Hepatocyte (in vitro differentiated cells): Measurements from ENCODE around the gene HOXD10. TPM values are rescaled to one million over a fixed set of nuclear protein-coding genes. Genes with fewer than 3 reads are reported as not detected.

Source experiments
- DNase-seq: peaks from one replicate; pipeline ENCODE4 v3.0.0-alpha.2; 2016; ENCODE audit warnings: low spot score
- H2AFZ ChIP-seq: fragments of 200-600 bp; sonication (generic); 2 replicates; pipeline ENCODE4 v1.6.0; 2016; ENCODE audit warnings: antibody characterized with exemption, mild to moderate bottlenecking
- H3K27ac ChIP-seq: fragments of 200-600 bp; sonication (generic); 2 replicates; pipeline ENCODE4 v1.5.1; 2016; ENCODE audit warnings: mild to moderate bottlenecking
- H3K27me3 ChIP-seq: fragments of 200-600 bp; sonication (generic); 2 replicates; pipeline ENCODE4 v1.6.1; 2016
- H3K36me3 ChIP-seq: fragments of 200-600 bp; sonication (generic); replicated peaks from 2 replicates; pipeline ENCODE4 v1.5.1; 2016; ENCODE audit warnings: low read depth; ENCODE audit not compliant: insufficient read depth
- H3K4me1 ChIP-seq: fragments of 200-600 bp; sonication (generic); 2 replicates; pipeline ENCODE4 v1.5.1; 2016; ENCODE audit warnings: mild to moderate bottlenecking, moderate library complexity; ENCODE audit not compliant: insufficient read depth
- H3K4me2 ChIP-seq: fragments of 200-600 bp; sonication (generic); 2 replicates; pipeline ENCODE4 v1.6.0; 2016
- H3K4me3 ChIP-seq: fragments of 200-600 bp; sonication (generic); 2 replicates; pipeline ENCODE4 v1.5.1; 2016; ENCODE audit warnings: mild to moderate bottlenecking
- H3K79me2 ChIP-seq: fragments of 200-600 bp; sonication (generic); 2 replicates; pipeline ENCODE4 v1.6.0; 2017; ENCODE audit warnings: mild to moderate bottlenecking
- H3K9me2 ChIP-seq: fragments of 200-600 bp; sonication (generic); replicated peaks from 2 replicates; pipeline ENCODE4 v1.6.0; 2017; ENCODE audit warnings: mild to moderate bottlenecking; ENCODE audit not compliant: insufficient read depth
- H3K9me3 ChIP-seq: fragments of 200-600 bp; sonication (generic); 2 replicates; pipeline ENCODE4 v1.5.1; 2016; ENCODE audit warnings: low read depth, mild to moderate bottlenecking
- H4K20me1 ChIP-seq: fragments of 200-600 bp; sonication (generic); 2 replicates; pipeline ENCODE4 v1.6.0; 2016; ENCODE audit warnings: mild to moderate bottlenecking; ENCODE audit not compliant: insufficient read depth, poor library complexity, severe bottlenecking
- CTCF ChIP-seq: fragments of 200-600 bp; sonication (generic); IDR thresholded peaks from 2 replicates; pipeline ENCODE4 v1.5.1; 2016; ENCODE audit warnings: antibody characterized with exemption, mild to moderate bottlenecking; ENCODE audit not compliant: poor library complexity
- EZH2 ChIP-seq: fragments of 200-600 bp; sonication (generic); IDR thresholded peaks from 2 replicates; pipeline ENCODE4 v1.6.1; 2016; ENCODE audit warnings: antibody characterized with exemption, mild to moderate bottlenecking, borderline replicate concordance
- EZH2phosphoT487 ChIP-seq: fragments of 200-600 bp; sonication (generic); IDR thresholded peaks from one replicate; pipeline ENCODE4 v1.6.1; 2018; ENCODE audit warnings: antibody characterized with exemption, mild to moderate bottlenecking, low read depth, moderate library complexity; ENCODE audit not compliant: unreplicated experiment, severe bottlenecking
- WGBS: methylation state at CpG from one replicate; pipeline ENCODE4 v1.1.6; 2016; ENCODE audit warnings: low lambda C conversion rate; ENCODE audit errors: missing lambda C conversion rate; 5-methylcytosine and 5-hydroxymethylcytosine counted together
- polyA plus RNA-seq: library from polyadenylated mRNA; unstranded; fragments of >200 nt; fragmentation: Nextera tagmentation; extraction: Ambion mirVana; gene quantifications from 2 replicates; pipeline ENCODE4 v1.2.1, GENCODE V29; 2016
- total RNA-seq: library from RNA; depleted of rRNA; stranded (reverse); fragments of >200 nt; gene quantifications from 2 replicates; pipeline ENCODE4 v1.2.3, GENCODE V29; 2014

HOXD10 gene
- total and polyA plus RNA-seq, 2 experiments from 2014 or later: 5.1 to 8.5 TPM

GRCh38 chr2:176111846-176112374 is 4.7 kb upstream of the HOXD10 start:
- Histone ChIP-seq H3K36me3 (no peaks in the 10 kb centered on the region), H3K9me3 (peaks cover 3% of the 10 kb centered on the region), H3K9me2 (no peaks in the 10 kb centered on the region), H3K27me3 (peaks cover 94% of the 10 kb centered on the region), H2AFZ (no peak overlapping the region), H3K79me2 (peaks cover 66% of the 10 kb centered on the region), H3K4me1 (no peaks in the 10 kb centered on the region), H3K4me3 (no peak overlapping the region), H3K4me2 (peak overlapping the region; percentile 73), H3K27ac (no peak overlapping the region), H4K20me1 (peaks cover 63% of the 10 kb centered on the region)
- no peak for DNase-seq
- 16% methylated on average over 29 of the region's 29 CpGs for WGBS
- no peak for TF ChIP-seq CTCF
- no peak for TF ChIP-seq EZH2

GRCh38 chr2:176112375-176113302 is 3.9 kb upstream of the HOXD10 start:
- TF ChIP-seq EZH2 (no peak), CTCF (no peak), EZH2phosphoT487 (peak; percentile 44)

GRCh38 chr2:176114120-176114929 is 2.3 kb upstream of the HOXD10 start:
- peak overlapping the region; percentile 73 for H3K4me2 ChIP-seq
- H3K27me3 ChIP-seq: peaks cover 99% of the 10 kb centered on the region
- peaks cover 3% of the 10 kb centered on the region for H3K9me3 ChIP-seq
- H3K4me3 ChIP-seq: no peak overlapping the region
- H3K4me1 ChIP-seq: no peaks in the 10 kb centered on the region
- no peak for DNase-seq
- H3K79me2 ChIP-seq: peaks cover 66% of the 10 kb centered on the region
- no peaks in the 10 kb centered on the region for H3K36me3 ChIP-seq
- H2AFZ ChIP-seq: no peak overlapping the region
- H3K9me2 ChIP-seq: no peaks in the 10 kb centered on the region
- TF ChIP-seq EZH2phosphoT487: no peak
- TF ChIP-seq EZH2: no peak
- no peak for TF ChIP-seq CTCF
- no peak overlapping the region for H3K27ac ChIP-seq
- 36% methylated on average over 26 of the region's 26 CpGs for WGBS
- peaks cover 71% of the 10 kb centered on the region for H4K20me1 ChIP-seq

More at GRCh38 chr2:176112375-176113302, 3.9 kb upstream of the HOXD10 start:
- peaks cover 97% of the 10 kb centered on the region for H3K27me3 ChIP-seq
- no peaks in the 10 kb centered on the region for H3K36me3 ChIP-seq
- no peak for DNase-seq
- H4K20me1 ChIP-seq: peaks cover 69% of the 10 kb centered on the region
- H2AFZ ChIP-seq: no peak overlapping the region
- H3K4me3 ChIP-seq: no peak overlapping the region
- peak overlapping the region; percentile 73 for H3K4me2 ChIP-seq
- peaks cover 3% of the 10 kb centered on the region for H3K9me3 ChIP-seq
- no peaks in the 10 kb centered on the region for H3K4me1 ChIP-seq
- 35% methylated on average over 40 of the region's 40 CpGs for WGBS
- no peaks in the 10 kb centered on the region for H3K9me2 ChIP-seq
- no peak overlapping the region for H3K27ac ChIP-seq
- peaks cover 67% of the 10 kb centered on the region for H3K79me2 ChIP-seq
